ENCODE data around the gene RRBP1.

Gene RRBP1

GRCh38 chr20:17680836-17681725 lies 961 bp downstream of the RRBP1 start:
- peak; percentile 68 for DNase-seq (ENCODE audit: low spot score)

DNA sequence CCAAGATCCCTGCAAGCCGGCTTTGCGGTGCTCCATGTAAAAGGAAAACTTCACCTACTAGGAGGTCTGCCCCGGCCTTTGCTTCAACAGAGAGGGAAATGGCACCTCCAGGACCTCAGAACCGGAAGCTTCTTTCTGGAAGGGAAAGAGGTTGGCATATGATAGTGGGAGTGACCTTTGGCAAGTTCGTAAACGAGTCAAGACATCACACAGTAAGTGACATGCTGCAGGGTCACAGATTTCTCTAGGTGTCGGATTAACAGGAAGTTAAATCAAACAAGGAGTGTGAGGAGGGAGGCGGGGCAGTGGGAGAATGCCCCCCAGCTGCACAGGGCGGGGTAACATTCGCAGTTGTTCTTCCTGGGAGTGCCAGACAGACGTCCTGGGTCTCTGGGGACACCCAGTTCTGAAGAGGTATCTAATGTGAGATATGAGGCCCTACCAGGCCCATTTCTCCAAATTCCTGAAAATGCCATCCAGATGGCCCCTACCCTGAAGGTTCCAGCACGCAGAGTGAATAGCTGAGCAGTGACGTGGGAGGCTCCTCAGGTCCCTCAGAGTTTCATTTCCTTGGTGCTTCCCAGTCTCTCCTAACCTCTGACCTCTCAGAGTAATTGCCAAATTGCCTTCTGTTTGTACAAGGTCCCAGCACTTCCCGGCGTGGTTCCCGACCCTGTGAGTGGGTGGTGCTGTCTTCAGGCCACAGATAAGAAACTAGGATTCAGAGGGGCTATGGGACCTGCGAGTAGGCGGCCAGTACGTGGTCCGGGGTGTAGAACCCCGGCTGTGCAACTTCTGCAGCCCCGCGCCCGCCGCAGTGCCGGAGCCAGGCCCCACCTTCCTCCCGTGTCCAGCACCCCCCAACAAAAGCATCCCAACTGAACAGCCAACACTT lies 1.9 kb downstream of the RRBP1 start:
- DNase-seq (ENCODE audit: low spot score), result no peak

DNA sequence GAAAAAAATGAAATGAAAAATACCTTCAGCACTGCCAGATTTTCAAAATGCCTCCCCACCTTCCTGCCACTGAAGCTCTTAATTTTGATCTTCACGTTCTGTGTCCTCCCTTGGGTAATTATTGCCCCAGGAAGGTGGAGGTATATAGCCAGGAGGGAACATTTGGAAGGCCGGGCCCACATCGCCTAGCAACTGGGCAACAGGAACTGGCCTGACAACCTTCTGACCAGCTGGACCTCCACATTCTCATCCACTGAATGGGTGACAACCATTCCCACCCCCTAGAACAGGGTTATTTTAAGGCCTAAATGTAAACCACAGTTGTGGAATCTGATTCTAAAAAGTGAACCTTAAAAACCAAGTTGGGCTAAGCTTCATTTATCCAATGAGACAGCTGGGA lies 3.2 kb downstream of the RRBP1 start:
- DNase-seq (ENCODE audit: low spot score), result no peak

DNA sequence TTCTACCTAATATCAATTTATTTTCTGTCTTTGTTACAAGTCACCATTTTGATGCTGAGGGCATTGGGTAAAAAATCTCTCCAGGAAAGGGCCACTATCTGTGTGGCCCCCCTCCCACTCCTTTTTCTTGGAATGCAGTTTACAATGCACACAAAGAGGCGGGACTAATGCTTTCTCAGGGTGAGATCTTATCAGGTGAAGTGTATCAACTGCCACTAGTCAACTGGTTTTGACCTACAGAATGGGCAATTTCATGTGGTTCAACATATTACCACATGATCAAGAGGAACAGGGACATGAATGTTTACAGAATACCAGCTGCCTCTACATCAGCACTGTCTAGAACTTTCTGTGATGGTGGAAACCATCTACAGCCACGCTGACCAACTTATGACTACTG lies 3.7 kb downstream of the RRBP1 start:
- no peak for DNase-seq (ENCODE audit: low spot score)

GRCh38 chr20:17676942-17677341 lies 5.1 kb downstream of the RRBP1 start:
- no peak for DNase-seq (ENCODE audit: low spot score)

- DNase-seq (ENCODE audit: low spot score), result no peak
Measured at GRCh38 chr20:17676378-17676759, 5.7 kb downstream of the RRBP1 start.

DNA sequence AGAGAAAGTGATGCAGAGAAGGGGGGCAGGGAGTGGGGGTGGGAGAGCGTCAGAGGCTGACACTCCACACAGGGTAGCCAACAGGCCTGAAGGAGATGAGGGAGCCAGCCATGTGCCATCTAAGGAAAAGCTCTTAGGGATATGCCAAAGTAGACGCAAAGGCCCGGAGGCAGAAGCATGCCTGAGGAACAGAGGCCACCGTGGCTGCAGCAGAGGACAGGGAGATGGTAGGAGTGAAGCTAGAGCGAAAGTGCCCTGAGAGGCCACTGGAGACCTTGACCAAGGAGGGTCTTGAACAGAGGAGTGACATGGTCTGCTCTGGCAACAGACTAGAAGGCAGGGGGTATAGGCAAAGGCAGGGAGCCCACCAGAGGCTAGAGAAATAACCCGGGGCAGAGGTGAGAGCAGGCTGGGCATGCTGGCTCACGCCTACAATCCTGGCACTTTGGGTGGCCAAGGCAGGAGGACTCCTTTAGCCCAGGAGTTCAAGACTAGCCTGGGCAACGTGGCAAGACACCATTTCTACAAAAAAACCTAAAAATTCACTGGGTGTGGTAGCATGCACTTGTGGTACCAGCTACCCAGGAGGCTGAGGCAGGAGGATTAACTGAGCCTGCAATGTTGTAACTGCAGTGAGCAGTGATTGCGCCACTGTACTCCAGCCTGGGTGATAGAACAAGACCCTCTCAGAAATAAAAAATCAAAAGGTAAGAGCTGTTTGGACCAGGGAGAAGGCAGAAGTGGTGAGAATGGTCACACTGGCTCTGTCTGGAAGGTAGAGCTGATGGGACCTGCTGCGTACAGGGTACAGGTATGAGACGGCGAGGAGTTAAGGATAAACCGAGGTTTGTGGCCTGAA lies 6.3 kb downstream of the RRBP1 start:
- no peak for DNase-seq (ENCODE audit: low spot score)

GRCh38 chr20:17674722-17675518 lies 7.1 kb downstream of the RRBP1 start:
- DNase-seq (ENCODE audit: low spot score), result no peak

- no peak for DNase-seq (ENCODE audit: low spot score)
Measured at GRCh38 chr20:17673084-17673483, 9.0 kb downstream of the RRBP1 start.

DNA sequence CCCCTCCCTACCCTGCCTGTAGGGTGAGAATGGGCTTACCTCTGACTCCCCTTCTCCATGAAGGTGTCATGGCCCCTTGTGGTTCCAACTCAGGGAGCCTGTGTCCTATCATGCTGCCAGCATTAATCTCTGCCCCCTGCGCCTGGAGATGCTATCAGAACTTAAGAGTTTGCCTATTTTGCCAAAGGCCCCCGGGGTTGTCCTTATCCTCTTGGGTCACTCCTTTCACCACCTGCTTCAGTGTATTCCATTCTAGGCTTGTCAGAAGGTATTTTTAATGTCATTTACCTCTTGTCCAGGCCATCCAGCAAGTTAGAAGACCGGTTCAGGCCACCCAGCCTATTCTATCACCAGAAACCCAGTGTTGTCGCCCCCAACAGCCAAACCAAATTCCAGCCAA lies 10.5 kb downstream of the RRBP1 start:
- DNase-seq (ENCODE audit: low spot score), result no peak

DNA sequence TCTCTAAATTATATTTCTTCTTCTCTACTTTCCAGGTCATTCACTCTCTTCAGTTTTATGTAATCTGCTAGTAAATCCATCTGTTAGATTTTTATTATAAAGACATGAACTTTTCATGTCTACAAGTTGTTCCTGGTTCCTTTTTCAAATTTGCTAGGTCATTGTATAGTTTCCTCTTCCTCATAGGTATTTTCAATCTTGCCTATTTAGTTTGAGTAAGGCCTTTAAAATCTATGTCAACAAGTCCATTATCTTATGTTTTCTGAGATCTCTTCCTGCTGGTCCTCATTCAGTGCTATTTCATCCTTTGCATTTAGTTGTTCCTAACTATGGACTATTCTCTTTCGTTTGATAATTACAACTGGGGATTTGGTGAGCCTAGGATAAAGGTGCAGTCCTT lies 11.0 kb downstream of the RRBP1 start:
- no peak for DNase-seq (ENCODE audit: low spot score)

DNA sequence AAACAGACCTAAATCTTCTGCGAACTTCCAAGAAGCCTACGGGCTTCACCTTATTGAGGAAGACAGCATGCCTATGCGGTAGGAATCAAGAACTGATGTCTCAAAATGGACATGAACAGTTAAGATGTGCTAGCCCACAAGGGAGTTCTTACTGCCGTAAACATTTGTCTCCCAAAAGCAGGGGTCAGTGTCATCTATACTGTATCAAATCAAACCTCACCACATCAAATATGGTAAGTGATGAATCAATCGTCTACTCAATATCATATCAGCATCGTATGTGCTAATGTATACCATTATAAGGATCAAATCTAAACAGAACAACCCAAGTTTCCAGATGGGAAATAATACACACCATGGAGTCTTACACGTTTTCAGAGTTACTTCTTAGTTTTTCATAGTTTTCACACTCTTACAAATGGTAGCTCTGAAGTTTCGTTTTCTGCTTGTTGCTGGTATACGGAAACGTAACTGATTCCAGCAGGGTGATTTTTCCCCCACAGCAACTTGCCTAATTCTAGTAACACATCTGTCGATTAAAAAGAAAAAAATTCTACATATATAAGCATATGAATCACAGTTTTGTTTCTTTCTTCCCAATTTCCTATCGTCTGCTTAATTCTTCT lies 12.6 kb downstream of the RRBP1 start:
- DNase-seq (ENCODE audit: low spot score), result no peak

DNA sequence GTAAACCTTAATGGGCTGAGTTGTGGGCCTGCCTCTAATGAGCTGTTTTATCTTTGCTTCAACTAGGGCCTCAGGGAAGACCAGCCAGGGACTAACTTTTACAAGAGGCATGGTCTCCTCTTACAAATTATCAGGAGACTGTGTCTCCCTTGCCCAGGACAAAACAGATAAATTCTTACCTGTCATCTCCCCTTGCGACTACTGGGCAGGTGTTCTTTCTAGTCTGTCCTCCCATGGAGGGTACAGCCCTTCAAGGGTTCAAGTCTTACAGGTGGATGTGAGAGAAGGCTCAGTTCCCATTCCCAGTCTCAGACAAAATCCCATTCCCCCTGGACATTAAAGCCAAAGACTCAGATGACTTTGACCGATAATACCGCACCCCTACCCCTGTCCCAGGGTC lies 13.6 kb downstream of the RRBP1 start:
- DNase-seq (ENCODE audit: low spot score), result no peak

DNA sequence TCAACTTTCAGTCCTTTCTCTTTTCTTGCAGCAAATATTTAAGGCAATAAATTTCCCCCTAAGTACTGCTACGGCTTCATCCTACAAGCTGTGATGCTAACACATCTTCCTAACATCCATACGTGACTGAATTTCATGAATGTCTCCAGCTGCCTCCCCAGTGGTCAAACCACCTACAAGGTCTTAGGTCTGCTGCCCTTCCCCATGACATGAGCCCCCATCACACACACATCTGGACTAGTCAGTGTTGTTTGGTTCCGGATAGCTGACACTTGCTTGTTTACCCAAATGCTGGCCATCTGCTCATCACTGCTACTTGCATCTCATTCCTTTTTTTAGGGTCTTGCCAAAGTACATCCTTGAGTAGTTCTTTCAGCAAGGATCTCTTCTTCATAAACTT lies 14.6 kb downstream of the RRBP1 start:
- no peak for DNase-seq (ENCODE audit: low spot score)

DNA sequence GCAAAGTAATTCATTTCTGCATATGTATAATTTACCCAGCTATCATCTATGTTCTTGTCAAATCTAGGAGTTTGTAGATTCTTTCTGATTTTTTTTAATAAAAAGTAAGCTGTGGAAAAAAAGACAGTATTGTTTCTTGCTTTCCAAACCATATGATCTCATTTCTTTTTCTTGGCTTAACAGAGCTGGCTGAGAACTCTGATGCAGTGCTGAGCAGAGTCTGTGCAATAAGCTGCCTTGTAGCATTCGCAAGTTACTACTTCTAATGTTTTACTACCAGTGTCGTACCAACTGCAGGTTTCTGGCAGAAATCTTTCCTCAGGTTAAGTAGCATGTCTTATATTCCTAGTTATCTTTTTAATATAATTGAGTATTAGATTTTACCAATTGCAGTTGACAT lies 15.6 kb downstream of the RRBP1 start:
- DNase-seq (ENCODE audit: low spot score), result no peak

DNA sequence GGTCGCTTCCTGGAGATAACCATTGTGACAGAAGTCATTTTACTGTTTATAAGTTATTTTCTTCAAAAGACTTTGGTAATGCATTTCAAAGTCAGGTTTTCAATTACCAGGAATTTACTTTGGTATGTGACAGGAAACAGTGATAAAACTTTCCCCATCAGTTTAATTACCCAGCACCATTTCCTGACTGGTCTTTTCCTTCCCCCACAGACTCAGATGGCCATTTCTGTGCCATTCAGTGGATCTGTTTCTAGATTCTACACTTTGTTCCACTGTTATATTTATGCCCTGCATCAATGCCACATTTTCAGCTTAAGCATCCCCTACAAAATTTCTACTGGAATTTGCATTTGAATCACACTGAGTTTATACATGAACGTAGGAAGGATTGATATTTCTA lies 16.3 kb downstream of the RRBP1 start:
- no peak for DNase-seq (ENCODE audit: low spot score)

DNA sequence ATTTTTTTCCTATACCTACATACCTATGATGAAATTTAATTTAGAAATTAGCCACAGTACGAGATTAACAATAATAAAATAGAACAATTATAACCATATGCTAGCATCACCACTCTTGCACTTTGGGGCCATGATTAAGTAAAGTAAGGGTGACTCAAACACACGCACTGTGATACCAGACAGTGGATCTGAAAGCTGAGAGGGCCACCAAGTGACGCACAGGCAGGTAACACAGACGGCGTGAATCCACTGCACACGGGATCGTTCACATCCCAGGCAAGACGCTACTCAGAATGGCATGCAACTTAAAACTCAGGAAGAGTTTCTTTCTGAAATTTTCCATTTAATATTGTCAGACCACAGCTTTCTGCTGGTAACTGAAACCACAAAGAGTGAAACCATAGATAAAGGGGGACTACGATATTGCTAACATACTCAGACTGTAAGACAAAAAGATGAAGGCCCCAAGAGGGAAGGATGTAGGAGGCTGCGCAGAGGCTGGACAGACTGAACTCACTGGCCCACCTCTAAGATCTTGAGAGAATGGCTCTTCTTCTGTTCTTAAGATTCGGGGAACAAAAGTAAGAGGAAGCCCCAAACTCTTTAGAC lies 17.9 kb downstream of the RRBP1 start:
- no peak for DNase-seq (ENCODE audit: low spot score)

- DNase-seq (ENCODE audit: low spot score), result no peak
Measured at GRCh38 chr20:17663486-17663885, 18.6 kb downstream of the RRBP1 start.

DNA sequence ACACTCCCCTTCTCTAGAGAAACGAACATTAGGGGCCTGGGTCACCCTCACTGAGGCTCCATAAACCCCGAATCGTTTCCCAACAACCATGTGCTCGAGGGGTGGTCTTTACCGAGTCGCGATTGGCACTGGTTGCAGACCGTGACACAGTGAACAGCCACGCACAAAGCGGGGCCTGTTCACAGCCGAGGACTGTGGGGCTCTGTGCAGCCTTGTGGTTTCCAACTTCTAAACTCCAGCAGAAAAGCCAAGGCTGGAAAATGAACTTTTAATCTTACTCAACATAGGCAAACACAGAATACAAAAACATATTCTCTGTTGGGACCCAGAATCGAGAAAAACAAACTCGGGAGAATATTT lies 19.0 kb downstream of the RRBP1 start:
- DNase-seq (ENCODE audit: low spot score), result no peak

DNA sequence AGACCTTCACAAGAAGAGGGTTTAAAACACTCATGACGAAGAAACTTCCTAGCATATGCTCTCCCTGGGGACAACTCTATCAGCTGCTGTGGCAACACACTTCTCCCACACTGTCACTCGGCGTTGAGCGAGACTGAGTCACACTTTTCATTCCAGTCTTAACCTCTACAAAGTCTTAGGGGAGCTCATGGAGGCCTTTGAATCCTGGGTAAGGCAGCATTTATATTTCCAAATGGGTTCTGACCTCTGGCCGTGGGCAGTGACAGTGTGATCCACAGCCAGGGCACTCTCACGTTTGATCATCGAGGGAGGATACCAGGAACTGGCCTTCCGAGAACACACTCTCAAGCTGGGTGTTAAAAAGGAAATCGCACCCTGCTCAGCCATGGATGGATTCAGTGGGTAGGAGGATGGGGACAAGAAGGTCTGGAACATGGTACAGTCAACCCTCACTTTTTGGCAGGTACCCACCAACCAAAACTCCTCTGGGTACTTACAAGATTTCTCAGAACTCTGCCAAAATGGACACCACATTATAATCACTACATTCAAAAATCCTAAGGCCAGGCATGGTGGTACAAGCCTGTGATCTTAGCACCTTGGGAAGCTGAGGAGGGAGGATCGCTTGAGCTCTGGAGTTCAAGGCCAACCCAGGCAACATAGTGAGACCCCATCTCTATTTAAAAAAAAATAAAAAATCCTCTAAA lies 19.6 kb downstream of the RRBP1 start:
- DNase-seq (ENCODE audit: low spot score), result no peak
